Colonic mucosa (tissue), 4 donors: ENCODE measurements around the gene PISD. TPM values are rescaled to one million over a fixed set of nuclear protein-coding genes. Genes with fewer than 3 reads are reported as not detected.

Experiments used
- DNase-seq: peaks from one replicate; pipeline ENCODE4 v3.0.0-alpha.2; 2020
- H3K27ac ChIP-seq: fragments of 200-600 bp; one replicate; pipeline ENCODE4 v1.8.0; 2021
- H3K27me3 ChIP-seq: fragments of 200-600 bp; one replicate; pipeline ENCODE4 v1.8.0; 2021
- H3K36me3 ChIP-seq: fragments of 200-600 bp; one replicate; pipeline ENCODE4 v1.8.0; 2021
- H3K4me1 ChIP-seq: fragments of 200-600 bp; one replicate; pipeline ENCODE4 v1.8.0; 2021; ENCODE audit warnings: mild to moderate bottlenecking
- H3K4me3 ChIP-seq: fragments of 200-600 bp; one replicate; pipeline ENCODE4 v1.8.0; 2021
- H3K9ac ChIP-seq, 2 donors: one replicate each; pipeline ENCODE4 v1.7.0; 2013; ENCODE audit warnings: control low read depth in 2 of 2, low read depth in 2 of 2, low read length in 2 of 2
- H3K9me3 ChIP-seq: fragments of 200-600 bp; one replicate; pipeline ENCODE4 v1.8.0; 2021
- CTCF ChIP-seq: fragments of 200-600 bp; IDR thresholded peaks from one replicate; pipeline ENCODE4 v1.8.0; 2022; ENCODE audit warnings: antibody characterized with exemption, mild to moderate bottlenecking
- intact Hi-C: fragments of 100-400 bp; cut with DNase I; formaldehyde crosslinking; loops from one replicate; pipeline ENCODE4 v1.14.1; 2022
- total RNA-seq, 2 donors: library from RNA; stranded (reverse); fragmentation: NEBNext Ultra II Directional in 1 of 2; extraction: Animal tissue kit (Norgen Biotek cat#: 25700) in 1 of 2; gene quantifications; one replicate each; pipeline ENCODE4 v1.2.1, GENCODE V29; 2021
- donor health status: healthy.
- donor health status: DM: no; HTN: no; CAD: no.
- donor health status: DM: no; HTN: no; CAD: no.

Gene PISD
- total RNA-seq, 2 donors from 2014 or later: 30.8 to 48.1 TPM

- H3K27ac ChIP-seq: no peak overlapping the region
- intact Hi-C loops: no loop called here
- H3K4me3 ChIP-seq: no peak overlapping the region
- no peak for TF ChIP-seq CTCF
- no peak for DNase-seq
- H3K36me3 ChIP-seq: no peaks in the 10 kb centered on the region
- peaks cover 8% of the 10 kb centered on the region for H3K4me1 ChIP-seq
- H3K27me3 ChIP-seq: no peaks in the 10 kb centered on the region
- no peaks in the 10 kb centered on the region for H3K9me3 ChIP-seq
- H3K9ac ChIP-seq: no peak overlapping the region
Observed at GRCh38 chr22:31615940-31616314, 46.1 kb downstream of the PISD start.

- H3K27me3 ChIP-seq: no peaks in the 10 kb centered on the region
- no peak for DNase-seq
- no peak overlapping the region for H3K9ac ChIP-seq
- H3K9me3 ChIP-seq: no peaks in the 10 kb centered on the region
- no peaks in the 10 kb centered on the region for H3K36me3 ChIP-seq
- H3K4me3 ChIP-seq: no peak overlapping the region
- intact Hi-C loops: no loop called here
- H3K4me1 ChIP-seq: peaks cover 8% of the 10 kb centered on the region
- no peak for TF ChIP-seq CTCF
- no peak overlapping the region for H3K27ac ChIP-seq
Observed at GRCh38 chr22:31615491-31615860, 46.5 kb downstream of the PISD start.

GRCh38 chr22:31614781-31615490 lies 47.1 kb downstream of the PISD start:
- Histone ChIP-seq H3K27me3 (no peaks in the 10 kb centered on the region), H3K4me3 (no peak overlapping the region), H3K4me1 (peaks cover 8% of the 10 kb centered on the region), H3K9ac (no peak overlapping the region), H3K27ac (no peak overlapping the region), H3K36me3 (no peaks in the 10 kb centered on the region), H3K9me3 (no peaks in the 10 kb centered on the region)
- intact Hi-C loops: no loop called here
- DNase-seq: no peak
- TF ChIP-seq CTCF: no peak

GRCh38 chr22:31613904-31614296 lies 48.1 kb downstream of the PISD start:
- TF ChIP-seq CTCF: no peak
- Histone ChIP-seq H3K27ac (no peak overlapping the region), H3K4me1 (peaks cover 8% of the 10 kb centered on the region), H3K4me3 (no peak overlapping the region), H3K36me3 (no peaks in the 10 kb centered on the region), H3K27me3 (no peaks in the 10 kb centered on the region), H3K9ac (no peak overlapping the region), H3K9me3 (no peaks in the 10 kb centered on the region)
- no peak for DNase-seq
- intact Hi-C loops: no loop called here

GRCh38 chr22:31613286-31613903 lies 48.6 kb downstream of the PISD start:
- TF ChIP-seq CTCF: no peak
- peaks cover 8% of the 10 kb centered on the region for H3K4me1 ChIP-seq
- no peaks in the 10 kb centered on the region for H3K9me3 ChIP-seq
- DNase-seq: no peak
- no peaks in the 10 kb centered on the region for H3K27me3 ChIP-seq
- intact Hi-C loops: no loop called here
- no peak overlapping the region for H3K9ac ChIP-seq
- no peaks in the 10 kb centered on the region for H3K36me3 ChIP-seq
- H3K27ac ChIP-seq: no peak overlapping the region
- no peak overlapping the region for H3K4me3 ChIP-seq
